ENCODE measurements around the gene PTGER2.

The PTGER2 gene

GRCh38 chr14:52351233-52352060 is 37.3 kb downstream of the PTGER2 start:
- DNase-seq, result no peak
- peaks cover 37% of the 10 kb centered on the region for H3K4me1 ChIP-seq (ENCODE audit: control insufficient read depth, insufficient read depth, low read length, poor library complexity, severe bottlenecking)
- H3K27ac ChIP-seq (ENCODE audit: insufficient read depth, low read length, poor library complexity, severe bottlenecking), result peak overlapping the region; percentile 45
- H3K36me3 ChIP-seq (ENCODE audit: control insufficient read depth, insufficient read depth, low read length), result no peaks in the 10 kb centered on the region
- H3K27me3 ChIP-seq (replicated peaks; ENCODE audit: control insufficient read depth, insufficient read depth, low read length, poor library complexity, severe bottlenecking), result no peaks in the 10 kb centered on the region
- no peaks in the 10 kb centered on the region for H3K9me3 ChIP-seq (ENCODE audit: control insufficient read depth, low read length)
- peak overlapping the region; percentile 35 for H3K4me3 ChIP-seq (ENCODE audit: insufficient read depth, low read depth, low read length, poor library complexity, severe bottlenecking)

- no peaks in the 10 kb centered on the region for H3K27me3 ChIP-seq (replicated peaks; ENCODE audit: control insufficient read depth, insufficient read depth, low read length, poor library complexity, severe bottlenecking)
- H3K27ac ChIP-seq (ENCODE audit: insufficient read depth, low read length, poor library complexity, severe bottlenecking), result peak overlapping the region; percentile 45
- H3K36me3 ChIP-seq (ENCODE audit: control insufficient read depth, insufficient read depth, low read length), result no peaks in the 10 kb centered on the region
- H3K4me3 ChIP-seq (ENCODE audit: insufficient read depth, low read depth, low read length, poor library complexity, severe bottlenecking), result peak overlapping the region; percentile 35
- H3K4me1 ChIP-seq (ENCODE audit: control insufficient read depth, insufficient read depth, low read length, poor library complexity, severe bottlenecking), result peaks cover 37% of the 10 kb centered on the region
- no peaks in the 10 kb centered on the region for H3K9me3 ChIP-seq (ENCODE audit: control insufficient read depth, low read length)
- peak in 2 of 3 donors; percentile 5 to 21 for DNase-seq
Measured at GRCh38 chr14:52352061-52352491, 38.0 kb downstream of the PTGER2 start.

- Histone ChIP-seq H3K4me1 (ENCODE audit: control insufficient read depth, insufficient read depth, low read length, poor library complexity, severe bottlenecking) (peaks cover 37% of the 10 kb centered on the region), H3K27ac (ENCODE audit: insufficient read depth, low read length, poor library complexity, severe bottlenecking) (peak overlapping the region; percentile 45), H3K4me3 (ENCODE audit: insufficient read depth, low read depth, low read length, poor library complexity, severe bottlenecking) (peak overlapping the region; percentile 35)
Measured at GRCh38 chr14:52352569-52352968, 38.5 kb downstream of the PTGER2 start.

GRCh38 chr14:52354242-52354641 is 40.1 kb downstream of the PTGER2 start:
- Histone ChIP-seq H3K27ac (ENCODE audit: insufficient read depth, low read length, poor library complexity, severe bottlenecking) (no peak overlapping the region), H3K36me3 (ENCODE audit: control insufficient read depth, insufficient read depth, low read length) (no peaks in the 10 kb centered on the region), H3K27me3 (replicated peaks; ENCODE audit: control insufficient read depth, insufficient read depth, low read length, poor library complexity, severe bottlenecking) (no peaks in the 10 kb centered on the region), H3K9me3 (ENCODE audit: control insufficient read depth, low read length) (no peaks in the 10 kb centered on the region), H3K4me3 (ENCODE audit: insufficient read depth, low read depth, low read length, poor library complexity, severe bottlenecking) (no peak overlapping the region), H3K4me1 (ENCODE audit: control insufficient read depth, insufficient read depth, low read length, poor library complexity, severe bottlenecking) (peaks cover 37% of the 10 kb centered on the region)
- no peak for DNase-seq

More at GRCh38 chr14:52352569-52352968, 38.5 kb downstream of the PTGER2 start:
- Histone ChIP-seq H3K27me3 (replicated peaks; ENCODE audit: control insufficient read depth, insufficient read depth, low read length, poor library complexity, severe bottlenecking) (no peaks in the 10 kb centered on the region), H3K36me3 (ENCODE audit: control insufficient read depth, insufficient read depth, low read length) (no peaks in the 10 kb centered on the region), H3K9me3 (ENCODE audit: control insufficient read depth, low read length) (no peaks in the 10 kb centered on the region)
- no peak for DNase-seq

GRCh38 chr14:52355016-52355431 is 40.9 kb downstream of the PTGER2 start:
- DNase-seq, result no peak
- Histone ChIP-seq H3K4me1 (ENCODE audit: control insufficient read depth, insufficient read depth, low read length, poor library complexity, severe bottlenecking) (peaks cover 31% of the 10 kb centered on the region), H3K9me3 (ENCODE audit: control insufficient read depth, low read length) (no peaks in the 10 kb centered on the region), H3K36me3 (ENCODE audit: control insufficient read depth, insufficient read depth, low read length) (no peaks in the 10 kb centered on the region), H3K27ac (ENCODE audit: insufficient read depth, low read length, poor library complexity, severe bottlenecking) (no peak overlapping the region), H3K4me3 (ENCODE audit: insufficient read depth, low read depth, low read length, poor library complexity, severe bottlenecking) (no peak overlapping the region), H3K27me3 (replicated peaks; ENCODE audit: control insufficient read depth, insufficient read depth, low read length, poor library complexity, severe bottlenecking) (no peaks in the 10 kb centered on the region)

GRCh38 chr14:52355526-52355925 is 41.4 kb downstream of the PTGER2 start:
- no peak for DNase-seq
- Histone ChIP-seq H3K4me1 (ENCODE audit: control insufficient read depth, insufficient read depth, low read length, poor library complexity, severe bottlenecking) (peaks cover 26% of the 10 kb centered on the region), H3K27ac (ENCODE audit: insufficient read depth, low read length, poor library complexity, severe bottlenecking) (no peak overlapping the region), H3K9me3 (ENCODE audit: control insufficient read depth, low read length) (no peaks in the 10 kb centered on the region), H3K36me3 (ENCODE audit: control insufficient read depth, insufficient read depth, low read length) (no peaks in the 10 kb centered on the region), H3K4me3 (ENCODE audit: insufficient read depth, low read depth, low read length, poor library complexity, severe bottlenecking) (no peak overlapping the region), H3K27me3 (replicated peaks; ENCODE audit: control insufficient read depth, insufficient read depth, low read length, poor library complexity, severe bottlenecking) (no peaks in the 10 kb centered on the region)

- no peaks in the 10 kb centered on the region for H3K27me3 ChIP-seq (replicated peaks; ENCODE audit: control insufficient read depth, insufficient read depth, low read length, poor library complexity, severe bottlenecking)
- no peak overlapping the region for H3K4me3 ChIP-seq (ENCODE audit: insufficient read depth, low read depth, low read length, poor library complexity, severe bottlenecking)
- DNase-seq, result no peak
- H3K4me1 ChIP-seq (ENCODE audit: control insufficient read depth, insufficient read depth, low read length, poor library complexity, severe bottlenecking), result peaks cover 21% of the 10 kb centered on the region
- H3K27ac ChIP-seq (ENCODE audit: insufficient read depth, low read length, poor library complexity, severe bottlenecking), result no peak overlapping the region
- no peaks in the 10 kb centered on the region for H3K9me3 ChIP-seq (ENCODE audit: control insufficient read depth, low read length)
- no peaks in the 10 kb centered on the region for H3K36me3 ChIP-seq (ENCODE audit: control insufficient read depth, insufficient read depth, low read length)
Measured at GRCh38 chr14:52356025-52356424, 41.9 kb downstream of the PTGER2 start.

GRCh38 chr14:52360831-52361230 is 46.7 kb downstream of the PTGER2 start:
- Histone ChIP-seq H3K9me3 (ENCODE audit: control insufficient read depth, low read length) (no peaks in the 10 kb centered on the region), H3K27ac (ENCODE audit: insufficient read depth, low read length, poor library complexity, severe bottlenecking) (no peak overlapping the region), H3K4me3 (ENCODE audit: insufficient read depth, low read depth, low read length, poor library complexity, severe bottlenecking) (no peak overlapping the region), H3K4me1 (ENCODE audit: control insufficient read depth, insufficient read depth, low read length, poor library complexity, severe bottlenecking) (no peaks in the 10 kb centered on the region), H3K36me3 (ENCODE audit: control insufficient read depth, insufficient read depth, low read length) (no peaks in the 10 kb centered on the region), H3K27me3 (replicated peaks; ENCODE audit: control insufficient read depth, insufficient read depth, low read length, poor library complexity, severe bottlenecking) (no peaks in the 10 kb centered on the region)
- no peak for DNase-seq

GRCh38 chr14:52363041-52363704 is 49.1 kb downstream of the PTGER2 start:
- Histone ChIP-seq H3K36me3 (ENCODE audit: control insufficient read depth, insufficient read depth, low read length) (no peaks in the 10 kb centered on the region), H3K27ac (ENCODE audit: insufficient read depth, low read length, poor library complexity, severe bottlenecking) (no peak overlapping the region), H3K27me3 (replicated peaks; ENCODE audit: control insufficient read depth, insufficient read depth, low read length, poor library complexity, severe bottlenecking) (no peaks in the 10 kb centered on the region), H3K4me1 (ENCODE audit: control insufficient read depth, insufficient read depth, low read length, poor library complexity, severe bottlenecking) (no peaks in the 10 kb centered on the region), H3K9me3 (ENCODE audit: control insufficient read depth, low read length) (no peaks in the 10 kb centered on the region), H3K4me3 (ENCODE audit: insufficient read depth, low read depth, low read length, poor library complexity, severe bottlenecking) (no peak overlapping the region)
- no peak for DNase-seq

GRCh38 chr14:52363961-52364360 is 49.8 kb downstream of the PTGER2 start:
- H3K4me1 ChIP-seq (ENCODE audit: control insufficient read depth, insufficient read depth, low read length, poor library complexity, severe bottlenecking), result no peaks in the 10 kb centered on the region
- H3K9me3 ChIP-seq (ENCODE audit: control insufficient read depth, low read length), result no peaks in the 10 kb centered on the region
- H3K36me3 ChIP-seq (ENCODE audit: control insufficient read depth, insufficient read depth, low read length), result no peaks in the 10 kb centered on the region
- no peak overlapping the region for H3K27ac ChIP-seq (ENCODE audit: insufficient read depth, low read length, poor library complexity, severe bottlenecking)
- DNase-seq, result no peak
- no peak overlapping the region for H3K4me3 ChIP-seq (ENCODE audit: insufficient read depth, low read depth, low read length, poor library complexity, severe bottlenecking)
- no peaks in the 10 kb centered on the region for H3K27me3 ChIP-seq (replicated peaks; ENCODE audit: control insufficient read depth, insufficient read depth, low read length, poor library complexity, severe bottlenecking)

Data from effector memory CD4-positive, alpha-beta T cell (primary cell).